HEK293T (cell line): ENCODE data around the gene PIP5K1B.
"Not testable (repeated sequence)": the region's sequence is repeated elsewhere in the genome, so short reads cannot be mapped to it uniquely, and the experiment has no call there.

Experiments
- CTCF ChIA-PET: fragments of 350-600 bp; formaldehyde crosslinking; extraction: SDS; loops from one replicate; lab custom pipeline; 2021; ENCODE audit warnings: antibody characterized with exemption, inconsistent platforms; lab: Yijun Ruan, JAX
- POLR2A ChIA-PET: fragments of 350-600 bp; formaldehyde crosslinking; extraction: SDS; loops from one replicate; lab custom pipeline; 2020; ENCODE audit warnings: antibody characterized with exemption, inconsistent platforms; lab: Yijun Ruan, JAX
- DNase-seq: peaks from one replicate; pipeline ENCODE4 v3.0.0; 2012; ENCODE audit warnings: mixed read lengths; ENCODE audit errors: extremely low spot score
- ARNT ChIP-seq: fragments of 450-650 bp; IDR thresholded peaks from 2 replicates; pipeline ENCODE4 v1.6.1; 2017; ENCODE audit warnings: mild to moderate bottlenecking
- BHLHE40 ChIP-seq: fragments of 450-650 bp; IDR thresholded peaks from 2 replicates; pipeline ENCODE4 v1.6.1; 2016; ENCODE audit warnings: mild to moderate bottlenecking, moderate library complexity, borderline replicate concordance
- CTBP1 ChIP-seq: fragments of 450-650 bp; IDR thresholded peaks from 2 replicates; pipeline ENCODE4 v1.6.1; 2016; ENCODE audit warnings: borderline replicate concordance
- ELF4 ChIP-seq: fragments of 450-650 bp; IDR thresholded peaks from 2 replicates; pipeline ENCODE4 v1.6.1; 2017; ENCODE audit warnings: antibody characterized with exemption
- FOXA1 ChIP-seq: fragments of 450-650 bp; IDR thresholded peaks from 2 replicates; pipeline ENCODE4 v1.6.1; 2016; ENCODE audit warnings: mild to moderate bottlenecking
- FOXK2 ChIP-seq: fragments of 450-650 bp; IDR thresholded peaks from 2 replicates; pipeline ENCODE4 v1.6.1; 2016; ENCODE audit warnings: mild to moderate bottlenecking
- FOXM1 ChIP-seq: fragments of 450-650 bp; IDR thresholded peaks from 2 replicates; pipeline ENCODE4 v1.6.1; 2017; ENCODE audit warnings: mild to moderate bottlenecking, borderline replicate concordance
- HDGF ChIP-seq: fragments of 450-650 bp; IDR thresholded peaks from 2 replicates; pipeline ENCODE4 v1.6.1; 2017; ENCODE audit warnings: antibody characterized with exemption, borderline replicate concordance
- L3MBTL2 ChIP-seq: fragments of 450-650 bp; conservative IDR thresholded peaks from 2 replicates; pipeline ENCODE4 v1.6.1; 2016; ENCODE audit warnings: mild to moderate bottlenecking
- LEF1 ChIP-seq: fragments of 450-650 bp; IDR thresholded peaks from 2 replicates; pipeline ENCODE4 v1.6.1; 2017; ENCODE audit warnings: mild to moderate bottlenecking, borderline replicate concordance
- NFRKB ChIP-seq: fragments of 450-650 bp; IDR thresholded peaks from 2 replicates; pipeline ENCODE4 v1.6.1; 2016; ENCODE audit warnings: mild to moderate bottlenecking, moderate library complexity
- SP1 ChIP-seq: fragments of 450-650 bp; IDR thresholded peaks from 2 replicates; pipeline ENCODE4 v1.6.1; 2017
- SUZ12 ChIP-seq: fragments of 450-650 bp; IDR thresholded peaks from 2 replicates; pipeline ENCODE4 v1.6.1; 2016; ENCODE audit warnings: mild to moderate bottlenecking
- TARDBP ChIP-seq: fragments of 450-650 bp; IDR thresholded peaks from 2 replicates; pipeline ENCODE4 v1.6.1; 2016
- ZNF384 ChIP-seq: fragments of 450-650 bp; IDR thresholded peaks from 2 replicates; pipeline ENCODE4 v1.6.1; 2016
- TF ChIP-seq, protein P1 (sequence below): fragments of 450-650 bp; IDR thresholded peaks from 2 replicates; pipeline ENCODE4 v1.6.1; 2016

The PIP5K1B gene

DNA sequence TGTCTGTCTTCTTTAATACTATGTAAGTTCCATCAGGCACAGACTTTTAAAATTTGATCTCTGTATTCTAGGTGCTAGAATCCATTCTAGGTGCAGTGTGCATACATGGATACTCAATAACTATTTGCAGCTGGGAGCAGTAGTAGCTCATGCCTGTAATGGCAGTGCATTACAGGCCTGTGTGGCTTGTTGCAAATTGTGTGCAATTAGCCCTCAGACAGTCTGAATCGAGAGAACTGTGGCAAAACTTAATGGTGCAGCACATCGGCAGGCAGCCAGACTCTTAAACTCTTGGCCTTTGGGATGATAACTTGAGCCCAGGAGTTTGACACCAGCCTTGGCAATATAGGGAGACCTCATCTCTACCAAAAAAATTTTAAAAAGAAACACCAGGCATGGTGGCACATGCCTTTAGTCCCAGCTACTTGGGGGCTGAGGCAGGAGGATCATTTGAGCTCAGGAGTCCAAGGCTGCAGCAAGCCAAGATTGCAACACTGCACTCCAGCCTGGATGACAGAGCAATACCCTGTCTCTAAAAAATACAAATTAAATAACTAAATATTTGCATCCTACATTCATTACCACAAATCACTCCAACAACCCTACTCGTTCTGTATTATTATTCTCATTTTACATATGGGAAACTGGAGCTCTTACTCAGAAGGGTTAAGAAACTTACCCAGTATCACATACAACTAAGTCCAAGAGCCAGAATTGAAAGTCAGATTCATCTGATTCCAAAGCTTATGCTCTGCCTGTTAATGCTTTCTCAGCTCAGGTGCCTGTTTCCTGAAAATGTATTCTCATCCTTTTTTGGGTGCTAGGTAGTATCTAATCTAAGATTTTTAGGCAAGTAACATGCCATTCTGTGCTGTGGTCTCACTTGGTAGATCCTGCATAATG lies 278.7 kb downstream of the PIP5K1B start:
- no peak for DNase-seq
- TF ChIP-seq HDGF (no peak), ZNF384 (no peak), FOXA1 (no peak), ELF4 (no peak), TARDBP (no peak), FOXK2 (no peak), BHLHE40 (no peak), SUZ12 (no peak), ARNT (no peak), LEF1 (no peak), NFRKB (no peak), L3MBTL2 (no peak)
- TF ChIP-seq, protein P1, sequence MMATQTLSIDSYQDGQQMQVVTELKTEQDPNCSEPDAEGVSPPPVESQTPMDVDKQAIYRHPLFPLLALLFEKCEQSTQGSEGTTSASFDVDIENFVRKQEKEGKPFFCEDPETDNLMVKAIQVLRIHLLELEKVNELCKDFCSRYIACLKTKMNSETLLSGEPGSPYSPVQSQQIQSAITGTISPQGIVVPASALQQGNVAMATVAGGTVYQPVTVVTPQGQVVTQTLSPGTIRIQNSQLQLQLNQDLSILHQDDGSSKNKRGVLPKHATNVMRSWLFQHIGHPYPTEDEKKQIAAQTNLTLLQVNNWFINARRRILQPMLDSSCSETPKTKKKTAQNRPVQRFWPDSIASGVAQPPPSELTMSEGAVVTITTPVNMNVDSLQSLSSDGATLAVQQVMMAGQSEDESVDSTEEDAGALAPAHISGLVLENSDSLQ, result no peak
- CTCF ChIA-PET, result interaction anchor here (1.2 kb wide), 1 partner anchor 16 kb away, joined by 4 read pairs; no protein-coding TSS in a partner anchor
- POLR2A ChIA-PET, result interaction anchor here (0.5 kb wide), 1 partner anchor 71 kb away, joined by 3 read pairs; no protein-coding TSS in a partner anchor

DNA sequence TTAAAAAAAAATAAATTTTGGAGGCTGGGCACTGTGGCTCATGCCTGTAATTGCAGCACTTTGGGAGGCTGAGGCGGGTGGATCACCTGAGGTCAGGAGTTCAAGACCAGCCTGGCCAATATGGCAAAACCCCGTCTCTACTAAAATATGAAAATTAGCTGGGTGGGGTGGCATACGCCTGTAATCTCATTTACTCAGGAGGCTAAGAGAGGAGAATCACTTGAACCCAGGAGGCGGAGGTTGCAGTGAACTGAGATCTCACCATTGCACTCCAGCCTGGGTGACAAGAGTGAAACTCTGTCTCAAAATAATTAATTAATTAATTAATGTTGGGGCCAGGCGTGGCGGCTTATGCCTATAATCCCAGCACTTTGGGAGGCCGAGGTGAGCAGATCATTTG lies 281.9 kb downstream of the PIP5K1B start:
- POLR2A ChIA-PET, DNase-seq, CTCF ChIA-PET: not testable (repeated sequence)

DNA sequence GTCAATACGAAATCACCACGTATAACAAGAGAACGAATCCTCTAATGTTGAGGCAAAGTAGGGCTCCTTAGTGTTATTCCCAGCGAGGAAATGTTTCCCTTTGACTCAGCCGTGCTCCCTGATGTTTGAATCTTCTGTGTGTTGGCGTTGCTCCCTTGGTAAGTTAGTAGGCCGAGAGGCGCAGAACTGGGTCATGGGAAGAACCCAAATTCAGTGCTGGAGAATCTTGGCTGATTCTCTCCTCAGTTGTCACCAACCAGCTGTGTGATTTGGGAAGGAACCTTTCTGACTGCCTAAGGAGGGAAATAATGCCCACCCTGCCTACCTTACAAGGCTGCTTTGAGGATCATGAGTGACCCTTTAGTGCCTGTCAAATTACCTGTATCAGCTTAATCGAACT lies 286.4 kb downstream of the PIP5K1B start:
- DNase-seq, result no peak
- CTCF ChIA-PET, result no interaction called here
- POLR2A ChIA-PET, result no interaction called here
- TF ChIP-seq NFRKB, result no peak
- TF ChIP-seq L3MBTL2, result no peak
- no peak for TF ChIP-seq SP1
- TF ChIP-seq, protein P1, result no peak
- no peak for TF ChIP-seq LEF1
- TF ChIP-seq ZNF384, result no peak
- no peak for TF ChIP-seq TARDBP
- TF ChIP-seq FOXM1, result no peak
- TF ChIP-seq FOXA1, result no peak
- TF ChIP-seq BHLHE40, result no peak
- TF ChIP-seq FOXK2, result no peak
- no peak for TF ChIP-seq SUZ12
- no peak for TF ChIP-seq ARNT
- TF ChIP-seq ELF4, result no peak
- no peak for TF ChIP-seq HDGF
- TF ChIP-seq CTBP1, result no peak

DNA sequence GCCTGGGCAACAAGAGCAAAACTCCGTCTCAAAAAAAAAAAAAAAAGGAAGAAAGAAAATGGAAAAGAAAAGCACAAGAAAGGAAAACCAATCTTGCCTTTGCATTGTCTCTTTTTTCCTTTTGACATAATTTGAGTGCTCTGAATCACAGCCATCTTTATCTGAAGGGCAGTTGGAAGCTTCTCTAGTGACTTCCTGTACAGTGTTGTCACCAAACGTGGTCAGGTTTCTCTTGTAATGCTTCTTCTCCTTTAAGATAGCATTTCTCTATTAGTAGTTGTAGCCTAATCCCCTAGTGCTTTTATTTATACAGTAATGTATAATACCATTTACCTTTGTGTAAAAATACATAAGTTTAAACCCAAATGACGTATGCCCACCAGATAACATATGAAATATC lies 290.7 kb downstream of the PIP5K1B start:
- CTCF ChIA-PET, result no interaction called here
- DNase-seq, result no peak
- POLR2A ChIA-PET, result no interaction called here
- TF ChIP-seq HDGF (no peak), FOXM1 (no peak), FOXA1 (no peak), ELF4 (no peak), TARDBP (no peak), LEF1 (no peak), SP1 (no peak), ARNT (no peak), CTBP1 (no peak), ZNF384 (no peak), NFRKB (no peak), SUZ12 (no peak), BHLHE40 (no peak), L3MBTL2 (no peak), FOXK2 (no peak)
- TF ChIP-seq, protein P1, result no peak

DNA sequence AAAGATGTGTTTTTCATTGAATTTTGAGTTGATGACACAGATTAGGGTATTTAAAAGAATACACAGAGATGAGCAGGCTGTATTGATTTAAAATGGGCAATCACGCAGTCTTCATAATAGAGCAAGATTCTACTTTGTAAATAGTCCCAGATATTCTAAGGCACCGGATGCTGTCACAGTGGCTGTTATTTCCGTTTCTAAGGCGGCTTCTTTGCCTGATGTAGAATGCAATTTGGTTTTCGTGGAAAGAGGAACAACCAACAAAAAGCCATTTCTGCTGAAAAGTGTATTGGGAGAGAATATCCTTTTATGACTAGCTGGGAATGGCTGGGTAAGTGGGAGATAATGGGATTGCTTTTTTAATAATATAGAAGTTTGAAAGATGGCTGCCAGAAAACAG lies 291.4 kb downstream of the PIP5K1B start:
- ChIA-PET CTCF (no interaction called here), POLR2A (no interaction called here)
- no peak for DNase-seq
- no peak for TF ChIP-seq ARNT
- no peak for TF ChIP-seq ZNF384
- TF ChIP-seq FOXM1, result no peak

DNA sequence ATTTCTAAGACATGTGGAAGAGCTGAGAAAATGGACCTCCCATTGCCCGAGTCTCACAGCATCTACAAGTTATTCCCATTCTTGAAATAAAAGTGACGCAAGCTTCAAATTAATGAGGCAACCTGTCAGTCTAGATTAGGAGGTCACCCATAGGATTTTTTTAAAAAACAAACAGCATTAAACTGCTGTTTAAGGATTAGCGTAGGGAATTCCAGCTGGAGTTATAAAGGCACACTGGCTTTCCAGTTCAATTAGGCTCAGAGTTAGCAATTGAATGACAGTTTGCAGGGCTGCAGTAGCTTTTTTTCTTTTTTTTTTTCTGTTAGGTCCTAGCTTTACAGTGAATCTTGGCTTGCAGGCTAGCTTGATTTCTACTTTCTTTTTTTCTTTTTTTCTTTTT lies 292.6 kb downstream of the PIP5K1B start:
- POLR2A ChIA-PET, result no interaction called here
- TF ChIP-seq TARDBP, result no peak
- TF ChIP-seq, protein P1, result 0 out of 2 replicates have a peak, but pooled peaks have one; percentile 19
- CTCF ChIA-PET, result no interaction called here

More for the DNA sequence above, 292.6 kb downstream of the PIP5K1B start:
- no peak for DNase-seq
